Activated naive CD4-positive, alpha-beta T cell treated with anti-CD3 and anti-CD28 coated beads, Interleukin-2, amount 10 ng/mL, durations not matched to agents 7 days and 5 days (primary cell): ENCODE results near the gene BAG5.
"Not testable (repeated sequence)": the region's sequence is repeated elsewhere in the genome, so short reads cannot be mapped to it uniquely, and the experiment has no call there.

Source experiments
- CTCF ChIA-PET: fragments of 350-600 bp; sonication (Branson Sonifier 250); formaldehyde crosslinking; loops from one replicate; lab custom pipeline; 2021; ENCODE audit warnings: antibody characterized with exemption; lab: Charles Lee
- DNase-seq: peaks from one replicate; pipeline ENCODE4 v3.0.0-alpha.2; 2020
- H3K27ac Mint-ChIP-seq: one replicate; pipeline ENCODE4 v1.8.0; 2021; ENCODE audit warnings: mild to moderate bottlenecking, moderate library complexity, mixed read lengths
- H3K27me3 Mint-ChIP-seq: one replicate; pipeline ENCODE4 v1.8.0; 2021; ENCODE audit warnings: mild to moderate bottlenecking, mixed read lengths
- H3K36me3 Mint-ChIP-seq: one replicate; pipeline ENCODE4 v1.8.0; 2021; ENCODE audit warnings: mixed read lengths
- H3K4me1 Mint-ChIP-seq: one replicate; pipeline ENCODE4 v1.8.0; 2021; ENCODE audit warnings: mixed read lengths
- H3K4me3 Mint-ChIP-seq: one replicate; pipeline ENCODE4 v1.8.0; 2021; ENCODE audit warnings: mild to moderate bottlenecking, moderate library complexity, mixed read lengths
- H3K9me3 Mint-ChIP-seq: one replicate; pipeline ENCODE4 v1.8.0; 2021; ENCODE audit warnings: mixed read lengths

The BAG5 gene

GRCh38 chr14:103530390-103530789, 32.1 kb downstream of the BAG5 start:
- H3K9me3 Mint-ChIP-seq: no peaks in the 10 kb centered on the region
- peak overlapping the region; percentile 95 for H3K27ac Mint-ChIP-seq
- peaks cover 27% of the 10 kb centered on the region for H3K27me3 Mint-ChIP-seq
- H3K36me3 Mint-ChIP-seq: peaks cover 4% of the 10 kb centered on the region
- CTCF ChIA-PET: interaction anchor here (0.6 to 4.2 kb wide), 3 partner anchors 11 to 22 kb away, joined by 3 to 20 read pairs (median 5); no protein-coding TSS in a partner anchor
- H3K4me1 Mint-ChIP-seq: peaks cover 35% of the 10 kb centered on the region
- peak overlapping the region; percentile 88 for H3K4me3 Mint-ChIP-seq
- peak; percentile 59 for DNase-seq

- H3K4me3 Mint-ChIP-seq: peak overlapping the region; percentile 88
- peaks cover 4% of the 10 kb centered on the region for H3K36me3 Mint-ChIP-seq
- H3K9me3 Mint-ChIP-seq: no peaks in the 10 kb centered on the region
- peaks cover 33% of the 10 kb centered on the region for H3K27me3 Mint-ChIP-seq
- H3K27ac Mint-ChIP-seq: peak overlapping the region; percentile 95
- peaks cover 35% of the 10 kb centered on the region for H3K4me1 Mint-ChIP-seq
- CTCF ChIA-PET: interaction anchor here (1.0 to 4.2 kb wide), 3 partner anchors 11 to 23 kb away, joined by 3 to 20 read pairs (median 5); no protein-coding TSS in a partner anchor
- no peak for DNase-seq
These were observed 32.8 kb downstream of the BAG5 start for GRCh38 chr14:103529383-103530365.

GRCh38 chr14:103528587-103529382, 33.7 kb downstream of the BAG5 start, which contains the start of gene TRMT61A:
TRMT61A (plus strand) TSS chr14:103529196; CDS start chr14:103529979, 783 bp downstream.
- CTCF ChIA-PET: interaction anchor here (0.6 to 4.2 kb wide), 4 partner anchors 10 to 48 kb away, joined by 3 to 20 read pairs (median 4); no protein-coding TSS in a partner anchor
- H3K27ac Mint-ChIP-seq: peak within 1 kb of the TSS; percentile 95
- peaks cover 42% of the 10 kb centered on the region for H3K27me3 Mint-ChIP-seq
- peak within 1 kb of the TSS; percentile 88 for H3K4me3 Mint-ChIP-seq
- DNase-seq: peak; percentile 81
- peaks cover 37% of the 10 kb centered on the region for H3K4me1 Mint-ChIP-seq
- H3K36me3 Mint-ChIP-seq: peaks cover 4% of the 10 kb centered on the region
- no peaks in the 10 kb centered on the region for H3K9me3 Mint-ChIP-seq

GRCh38 chr14:103528146-103528586, 34.3 kb downstream of the BAG5 start:
- H3K27me3 Mint-ChIP-seq: peaks cover 48% of the 10 kb centered on the region
- H3K36me3 Mint-ChIP-seq: peaks cover 4% of the 10 kb centered on the region
- CTCF ChIA-PET: interaction anchor here (0.6 to 4.2 kb wide), 2 partner anchors 9 to 48 kb away, joined by 3 to 20 read pairs; no protein-coding TSS in a partner anchor
- no peaks in the 10 kb centered on the region for H3K9me3 Mint-ChIP-seq
- H3K27ac Mint-ChIP-seq: peak overlapping the region; percentile 95
- peak overlapping the region; percentile 88 for H3K4me3 Mint-ChIP-seq
- DNase-seq: no peak
- peaks cover 39% of the 10 kb centered on the region for H3K4me1 Mint-ChIP-seq

- Mint-ChIP-seq H3K4me3 (peak overlapping the region; percentile 88), H3K36me3 (peaks cover 4% of the 10 kb centered on the region), H3K27me3 (peaks cover 54% of the 10 kb centered on the region), H3K9me3 (no peaks in the 10 kb centered on the region), H3K4me1 (peaks cover 39% of the 10 kb centered on the region), H3K27ac (peak overlapping the region; percentile 11)
- no peak for DNase-seq
- CTCF ChIA-PET: interaction anchor here (4.2 kb wide), 1 partner anchor 9 kb away, joined by 20 read pairs; no protein-coding TSS in a partner anchor
These were observed 34.9 kb downstream of the BAG5 start for GRCh38 chr14:103527408-103528145.

GRCh38 chr14:103526914-103527248, 35.6 kb downstream of the BAG5 start:
- H3K9me3 Mint-ChIP-seq: no peaks in the 10 kb centered on the region
- CTCF ChIA-PET: interaction anchor here (4.2 kb wide), 1 partner anchor 8 kb away, joined by 20 read pairs; no protein-coding TSS in a partner anchor
- H3K27ac Mint-ChIP-seq: peak overlapping the region; percentile 11
- H3K4me1 Mint-ChIP-seq: peaks cover 41% of the 10 kb centered on the region
- H3K36me3 Mint-ChIP-seq: peaks cover 4% of the 10 kb centered on the region
- peaks cover 60% of the 10 kb centered on the region for H3K27me3 Mint-ChIP-seq
- H3K4me3 Mint-ChIP-seq: no peak overlapping the region
- DNase-seq: no peak

- Mint-ChIP-seq H3K9me3 (no peaks in the 10 kb centered on the region), H3K4me3 (no peak overlapping the region), H3K27me3 (peaks cover 63% of the 10 kb centered on the region), H3K4me1 (peaks cover 39% of the 10 kb centered on the region), H3K27ac (no peak overlapping the region), H3K36me3 (peaks cover 4% of the 10 kb centered on the region)
- DNase-seq: no peak
- CTCF ChIA-PET: interaction anchor here (4.2 kb wide), 1 partner anchor 7 kb away, joined by 20 read pairs; no protein-coding TSS in a partner anchor
These were observed 36.1 kb downstream of the BAG5 start for GRCh38 chr14:103526247-103526913.

GRCh38 chr14:103525430-103526246, 36.8 kb downstream of the BAG5 start:
- H3K4me3 Mint-ChIP-seq, H3K36me3 Mint-ChIP-seq, H3K27ac Mint-ChIP-seq, H3K9me3 Mint-ChIP-seq, DNase-seq, CTCF ChIA-PET: not testable (repeated sequence)
- peaks cover 70% of the 10 kb centered on the region for H3K27me3 Mint-ChIP-seq
- peaks cover 34% of the 10 kb centered on the region for H3K4me1 Mint-ChIP-seq

GRCh38 chr14:103524002-103524935, 38.2 kb downstream of the BAG5 start:
- no peaks in the 10 kb centered on the region for H3K9me3 Mint-ChIP-seq
- H3K27ac Mint-ChIP-seq: no peak overlapping the region
- H3K4me3 Mint-ChIP-seq: peak overlapping the region; percentile 33
- H3K27me3 Mint-ChIP-seq: peaks cover 80% of the 10 kb centered on the region
- H3K36me3 Mint-ChIP-seq: no peaks in the 10 kb centered on the region
- CTCF ChIA-PET: no interaction called here
- H3K4me1 Mint-ChIP-seq: peaks cover 27% of the 10 kb centered on the region
- DNase-seq: no peak

GRCh38 chr14:103523575-103523954, 38.9 kb downstream of the BAG5 start:
- H3K27me3 Mint-ChIP-seq: peaks cover 87% of the 10 kb centered on the region
- H3K9me3 Mint-ChIP-seq: no peaks in the 10 kb centered on the region
- H3K4me3 Mint-ChIP-seq: peak overlapping the region; percentile 33
- no peaks in the 10 kb centered on the region for H3K36me3 Mint-ChIP-seq
- no peak overlapping the region for H3K27ac Mint-ChIP-seq
- DNase-seq: no peak
- CTCF ChIA-PET: no interaction called here
- H3K4me1 Mint-ChIP-seq: peaks cover 34% of the 10 kb centered on the region

- H3K27me3 Mint-ChIP-seq: peaks cover 84% of the 10 kb centered on the region
- CTCF ChIA-PET: no interaction called here
- no peaks in the 10 kb centered on the region for H3K36me3 Mint-ChIP-seq
- H3K4me1 Mint-ChIP-seq: peaks cover 29% of the 10 kb centered on the region
- no peak within 1 kb of the TSS for H3K27ac Mint-ChIP-seq
- H3K4me3 Mint-ChIP-seq: peak within 1 kb of the TSS; percentile 55
- peak; percentile 41 for DNase-seq
- H3K9me3 Mint-ChIP-seq: no peaks in the 10 kb centered on the region
These were observed 39.5 kb downstream of the BAG5 start, which contains the start of gene CKB for GRCh38 chr14:103522649-103523574. CKB (minus strand) TSS chr14:103522830; CDS start chr14:103522493, 337 bp downstream.
